GM15510 (cell line): Measurements from ENCODE around the gene CHST1.

Experiments used
- POLR2A ChIP-seq: IDR thresholded peaks from 3 replicates; pipeline ENCODE4 v1.6.1; 2011; ENCODE audit warnings: borderline replicate concordance; ENCODE audit not compliant: insufficient read length; ENCODE audit errors: extremely low read depth

CHST1 gene, protein sequence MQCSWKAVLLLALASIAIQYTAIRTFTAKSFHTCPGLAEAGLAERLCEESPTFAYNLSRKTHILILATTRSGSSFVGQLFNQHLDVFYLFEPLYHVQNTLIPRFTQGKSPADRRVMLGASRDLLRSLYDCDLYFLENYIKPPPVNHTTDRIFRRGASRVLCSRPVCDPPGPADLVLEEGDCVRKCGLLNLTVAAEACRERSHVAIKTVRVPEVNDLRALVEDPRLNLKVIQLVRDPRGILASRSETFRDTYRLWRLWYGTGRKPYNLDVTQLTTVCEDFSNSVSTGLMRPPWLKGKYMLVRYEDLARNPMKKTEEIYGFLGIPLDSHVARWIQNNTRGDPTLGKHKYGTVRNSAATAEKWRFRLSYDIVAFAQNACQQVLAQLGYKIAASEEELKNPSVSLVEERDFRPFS

DNA sequence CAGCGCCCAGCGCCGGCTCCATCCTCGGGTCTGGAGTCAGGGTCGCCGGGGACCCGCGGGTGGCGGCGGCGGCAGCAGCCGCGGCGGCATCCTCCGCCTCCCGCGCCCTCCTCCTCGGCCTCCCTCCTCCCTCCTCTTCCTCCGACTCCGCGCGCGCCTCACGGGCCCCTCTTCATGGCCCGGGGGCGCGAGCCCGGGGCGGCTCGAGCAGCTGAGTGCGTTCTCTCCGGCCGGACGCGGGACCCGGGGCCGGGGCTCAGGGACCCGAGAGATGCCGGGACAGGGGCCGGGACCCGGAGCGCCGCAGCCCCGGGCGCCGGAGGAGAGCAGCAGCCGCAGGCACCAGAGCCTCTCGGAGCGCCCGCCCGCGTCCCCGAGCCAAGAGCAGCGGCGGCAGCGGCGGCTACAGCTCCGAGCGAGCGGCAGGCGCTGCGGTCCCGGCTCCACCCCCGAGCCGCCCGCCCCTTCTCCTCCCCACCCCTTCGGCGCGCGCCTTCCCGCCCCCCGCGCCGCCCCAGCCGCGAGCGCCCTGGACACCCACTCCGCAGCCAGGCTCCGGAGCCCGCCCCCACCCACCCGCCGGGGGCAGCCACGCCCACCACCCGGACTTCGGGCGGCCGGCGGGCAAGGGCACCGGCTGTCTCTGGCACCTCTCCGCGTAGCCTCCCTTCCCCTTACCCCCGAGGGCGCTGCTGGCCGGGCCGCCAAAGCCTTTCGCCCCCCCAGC is at the start of gene CHST1:
CHST1 (minus strand) TSS at position 417 of the 727 bp plus-strand sequence. CDS start 14,699 bp downstream, outside the sequence.
- TF ChIP-seq POLR2A = no peak

DNA sequence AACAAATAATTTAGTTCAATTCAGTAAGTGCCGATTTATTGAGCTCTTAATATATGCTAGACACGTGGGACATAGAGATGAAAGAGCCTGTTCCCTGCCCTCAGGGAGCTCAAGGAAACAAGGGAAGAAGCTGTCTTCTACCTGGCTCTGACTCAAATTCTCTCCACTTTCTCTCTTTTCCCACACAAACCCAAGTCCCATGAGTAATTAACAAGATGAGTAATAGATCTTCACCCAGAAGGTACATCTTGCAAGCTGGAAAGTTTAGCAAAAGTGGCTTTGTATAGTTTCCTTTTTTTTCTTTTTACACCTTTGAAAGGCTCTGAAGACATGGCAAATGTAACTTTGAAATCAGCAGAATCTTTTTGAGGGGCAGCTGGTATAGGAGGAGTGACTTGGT is 48.2 kb upstream of the CHST1 start:
- TF ChIP-seq POLR2A = no peak

DNA sequence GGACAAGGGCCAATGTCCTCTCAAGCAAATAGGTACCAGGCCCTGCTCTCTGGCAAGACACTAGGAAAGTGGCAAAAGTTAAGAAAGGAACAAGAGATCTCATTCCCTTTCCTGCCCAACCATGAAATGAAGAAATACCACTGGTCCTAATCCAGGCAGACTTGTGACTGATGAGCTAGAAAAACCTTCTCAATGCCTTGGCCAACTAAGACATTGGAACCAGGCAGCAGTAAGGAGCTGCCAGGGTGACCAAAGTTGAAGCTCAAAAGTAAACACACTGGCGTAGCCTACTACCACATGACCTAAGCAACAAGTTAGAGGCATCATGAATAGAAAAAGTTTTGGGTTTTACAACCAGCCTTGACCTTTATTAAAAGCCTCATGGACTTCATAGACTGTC is 45.1 kb upstream of the CHST1 start:
- no peak for TF ChIP-seq POLR2A

- TF ChIP-seq POLR2A = no peak
Measured at GRCh38 chr11:45708887-45709663, 43.7 kb upstream of the CHST1 start.

- TF ChIP-seq POLR2A = no peak
Measured at GRCh38 chr11:45704635-45705034, 39.2 kb upstream of the CHST1 start.

- TF ChIP-seq POLR2A = no peak
Measured at GRCh38 chr11:45704133-45704532, 38.7 kb upstream of the CHST1 start.

DNA sequence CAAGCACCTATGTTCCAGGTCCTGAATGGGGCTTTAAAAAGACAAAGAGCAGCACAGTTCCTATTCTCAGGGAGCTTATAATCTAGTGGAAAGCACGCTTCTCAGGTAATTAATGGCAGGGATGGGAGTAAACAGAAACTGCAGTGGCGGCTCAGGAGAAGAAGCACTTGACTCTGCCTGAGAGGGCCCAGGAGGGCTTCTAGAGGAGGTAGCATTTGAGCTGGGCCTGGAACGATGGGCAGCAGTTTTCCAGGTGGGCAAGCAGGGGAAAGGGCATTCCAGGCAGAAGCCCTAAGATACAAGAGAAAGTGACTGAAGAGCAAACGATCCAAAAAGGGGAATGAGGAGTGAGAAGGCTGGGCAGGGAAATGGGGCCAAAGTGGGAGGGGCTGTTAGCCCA is 37.1 kb upstream of the CHST1 start:
- TF ChIP-seq POLR2A = no peak

- TF ChIP-seq POLR2A = no peak
Measured at GRCh38 chr11:45698777-45699497, 33.5 kb upstream of the CHST1 start.

DNA sequence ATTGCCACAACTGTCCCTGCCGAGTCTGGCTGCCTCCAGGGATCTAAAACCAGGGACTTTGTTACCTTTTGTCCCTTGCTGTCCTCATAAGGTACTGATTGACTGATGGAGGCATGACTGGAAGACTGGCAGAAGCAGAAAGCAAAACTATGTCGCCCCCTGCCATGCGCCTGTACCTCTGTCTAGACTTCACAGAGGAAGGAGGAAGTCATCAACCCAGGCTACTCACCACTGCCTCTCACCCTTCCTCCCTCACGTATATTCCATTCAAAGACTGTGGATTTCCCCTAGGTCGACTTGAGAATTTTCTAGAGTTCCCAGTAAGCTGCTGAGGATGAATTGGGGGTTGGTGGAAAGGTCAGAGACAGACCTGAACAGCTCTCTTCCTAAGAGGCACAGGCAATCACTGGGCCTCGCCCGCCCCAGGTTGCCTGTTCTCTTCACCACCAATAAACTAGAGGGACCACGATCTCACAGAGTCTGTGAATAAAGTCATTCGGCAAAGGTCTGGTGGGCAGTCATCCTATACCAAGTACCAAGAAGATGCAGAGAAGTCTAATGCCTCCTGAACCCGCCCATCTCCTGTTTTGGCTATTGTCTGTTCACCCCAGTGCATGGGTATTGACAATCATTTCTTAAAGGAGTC is 27.5 kb upstream of the CHST1 start:
- no peak for TF ChIP-seq POLR2A

- TF ChIP-seq POLR2A = no peak
Measured at GRCh38 chr11:45688472-45689033, 23.1 kb upstream of the CHST1 start.

DNA sequence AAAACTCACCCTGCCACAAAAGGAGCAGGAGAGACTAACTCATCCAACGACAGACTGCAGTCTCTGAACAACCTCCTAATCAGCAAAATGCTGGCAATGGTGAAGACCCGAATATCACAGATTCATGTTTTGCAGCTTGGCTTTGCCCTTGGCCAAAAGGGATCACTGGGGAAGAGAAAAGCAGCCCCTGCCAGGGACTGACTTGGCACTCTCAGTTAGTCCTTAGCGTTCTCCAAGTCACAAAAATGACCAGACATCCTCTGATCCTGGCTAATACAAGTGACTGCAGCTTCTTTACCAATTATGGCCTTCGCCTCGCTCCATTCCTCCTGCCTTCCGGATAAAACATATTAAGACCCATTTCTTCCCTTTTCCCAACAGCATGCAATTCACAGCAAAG is 22.4 kb upstream of the CHST1 start:
- no peak for TF ChIP-seq POLR2A

- no peak for TF ChIP-seq POLR2A
Measured at GRCh38 chr11:45685964-45686537, 20.6 kb upstream of the CHST1 start.

- TF ChIP-seq POLR2A = no peak
Measured at GRCh38 chr11:45684440-45684839, 19.0 kb upstream of the CHST1 start.
